Aorta (tissue), 5 donors: ENCODE measurements around the gene SLC26A11. TPM values are rescaled to one million over a fixed set of nuclear protein-coding genes. Genes with fewer than 3 reads are reported as not detected.
"Not testable (repeated sequence)": the region's sequence is repeated elsewhere in the genome, so short reads cannot be mapped to it uniquely, and the experiment has no call there.

Experiments used
- ATAC-seq: fragments of 200-7000 bp; cut with Tn5 transposase; one replicate; pipeline ENCODE4 v1.9.1; 2022; ENCODE audit warnings: moderate library complexity; ENCODE audit not compliant: low FRiP score
- DNase-seq, 2 donors: peaks; one replicate each; pipeline ENCODE4 v3.0.0-alpha.2; 2020
- H3K27ac ChIP-seq, 2 donors: one replicate each; pipeline ENCODE4 v1.5.1; 2013; ENCODE audit warnings: low read length in 2 of 2, mild to moderate bottlenecking in 2 of 2, moderate library complexity in 2 of 2, control low read depth in 1 of 2, inconsistent platforms in 1 of 2, low read depth in 1 of 2
- H3K27me3 ChIP-seq, 2 donors: one replicate each; pipeline ENCODE4 v1.6.1; 2013; ENCODE audit warnings: control low read depth in 1 of 2, low read length in 1 of 2, mild to moderate bottlenecking in 1 of 2, moderate library complexity in 1 of 2; ENCODE audit not compliant: insufficient read depth in 2 of 2, control insufficient read depth in 1 of 2
- H3K36me3 ChIP-seq, 2 donors: one replicate each; pipeline ENCODE4 v1.6.1; 2013; ENCODE audit warnings: control low read depth in 1 of 2, low read length in 1 of 2, mild to moderate bottlenecking in 1 of 2; ENCODE audit not compliant: insufficient read depth in 2 of 2, control insufficient read depth in 1 of 2
- H3K4me1 ChIP-seq, 2 donors: one replicate each; pipeline ENCODE4 v1.6.1; 2013; ENCODE audit warnings: low read length in 2 of 2, control low read depth in 1 of 2, mild to moderate bottlenecking in 1 of 2, moderate library complexity in 1 of 2; ENCODE audit not compliant: insufficient read depth in 2 of 2, control insufficient read depth in 1 of 2
- H3K4me3 ChIP-seq, 2 donors: one replicate each; pipeline ENCODE4 v1.5.1; 2013; ENCODE audit warnings: low read length in 2 of 2, control low read depth in 1 of 2, mild to moderate bottlenecking in 1 of 2
- H3K9me3 ChIP-seq: one replicate; pipeline ENCODE4 v1.6.1; 2013; ENCODE audit warnings: mild to moderate bottlenecking, low read length; ENCODE audit not compliant: control insufficient read depth
- WGBS, 2 donors: extraction: QIAGEN DNeasy Blood & Tissue Kit; methylation state at CpG; one replicate each; pipeline ENCODE4 v1.1.7; 2013; 5-methylcytosine and 5-hydroxymethylcytosine counted together
- intact Hi-C, 2 donors: fragments of 100-400 bp; cut with DNase I; formaldehyde crosslinking; loops; one replicate each; pipeline versions ENCODE4 v1.14.2 to v1.15.0; 2022
- polyA plus RNA-seq, 2 donors: library from polyadenylated mRNA; stranded (reverse); fragments of 200-250 nt; gene quantifications; one replicate each; pipeline ENCODE4 v1.2.3, GENCODE V29; 2013
- total RNA-seq, 2 donors: library from RNA; stranded (reverse); fragmentation: NEBNext Ultra II Directional; extraction: Animal tissue kit (Norgen Biotek cat#: 25700); gene quantifications; one replicate each; pipeline ENCODE4 v1.2.1, GENCODE V29; 2021
- donor health status: healthy with polysubstance abuse.
- donor health status: Bipolar disorder and iron deficiency.
- donor health status: DM: no; HTN: no; CAD: no.
- donor health status: DM: no; HTN: no; CAD: no.
- donor health status: DM: yes; HTN: yes; CAD: no.

Gene SLC26A11
- total and polyA plus RNA-seq, 4 donors = 7.3 to 34.0 (median 17.5) TPM

- Histone ChIP-seq H3K9me3 (no peaks in the 10 kb centered on the region), H3K4me1 (no peaks in the 10 kb centered on the region), H3K4me3 (no peak overlapping the region), H3K27ac (no peak overlapping the region), H3K27me3 (no peaks in the 10 kb centered on the region), H3K36me3 (peaks cover 0 to 2% of the 10 kb centered on the region in 2 donors)
- intact Hi-C loops = no loop called here
- DNase-seq (no peak), ATAC-seq (no peak)
- 81 to 84% methylated on average over 10 of the region's 10 CpGs for WGBS, 2 donors
Measured at GRCh38 chr17:80270104-80270503, 49.9 kb downstream of the SLC26A11 start.

- no peaks in the 10 kb centered on the region for H3K27me3 ChIP-seq
- peaks cover 0 to 2% of the 10 kb centered on the region in 2 donors for H3K36me3 ChIP-seq
- intact Hi-C loops = no loop called here
- H3K27ac ChIP-seq = no peak overlapping the region
- no peaks in the 10 kb centered on the region for H3K4me1 ChIP-seq
- no peaks in the 10 kb centered on the region for H3K9me3 ChIP-seq
- no peak for DNase-seq
- ATAC-seq = no peak
- no peak overlapping the region for H3K4me3 ChIP-seq
- 71 to 74% methylated on average over 4 of the region's 4 CpGs for WGBS, 2 donors
Measured at GRCh38 chr17:80270836-80271235, 50.6 kb downstream of the SLC26A11 start.

- peaks cover 0 to 2% of the 10 kb centered on the region in 2 donors for H3K36me3 ChIP-seq
- no peak for ATAC-seq
- no peaks in the 10 kb centered on the region for H3K9me3 ChIP-seq
- no peaks in the 10 kb centered on the region for H3K27me3 ChIP-seq
- H3K27ac ChIP-seq = no peak overlapping the region
- no peak overlapping the region for H3K4me3 ChIP-seq
- WGBS, 2 donors = 94% methylated on average over 10 of the region's 10 CpGs
- DNase-seq = no peak
- intact Hi-C loops = no loop called here
- H3K4me1 ChIP-seq = no peaks in the 10 kb centered on the region
Measured at GRCh38 chr17:80272366-80272765, 52.1 kb downstream of the SLC26A11 start.

GRCh38 chr17:80274331-80274730 is 54.1 kb downstream of the SLC26A11 start:
- Histone ChIP-seq H3K36me3 (peaks cover 0 to 2% of the 10 kb centered on the region in 2 donors), H3K9me3 (no peaks in the 10 kb centered on the region), H3K4me3 (no peak overlapping the region), H3K27me3 (no peaks in the 10 kb centered on the region), H3K4me1 (no peaks in the 10 kb centered on the region), H3K27ac (no peak overlapping the region)
- ATAC-seq = no peak
- WGBS, 2 donors = 82 to 84% methylated on average over 9 of the region's 9 CpGs
- intact Hi-C loops = no loop called here
- DNase-seq = no peak

GRCh38 chr17:80274871-80275449 is 54.7 kb downstream of the SLC26A11 start:
- peaks cover 0 to 2% of the 10 kb centered on the region in 2 donors for H3K36me3 ChIP-seq
- H3K4me3 ChIP-seq = no peak overlapping the region
- WGBS, 2 donors = 82 to 85% methylated on average over 4 of the region's 4 CpGs
- no peak for DNase-seq
- intact Hi-C loops = no loop called here
- no peaks in the 10 kb centered on the region for H3K27me3 ChIP-seq
- H3K4me1 ChIP-seq = no peaks in the 10 kb centered on the region
- no peak for ATAC-seq
- no peak overlapping the region for H3K27ac ChIP-seq
- H3K9me3 ChIP-seq = no peaks in the 10 kb centered on the region

GRCh38 chr17:80275857-80276256 is 55.6 kb downstream of the SLC26A11 start:
- H3K27ac ChIP-seq, intact Hi-C loops, H3K4me1 ChIP-seq: not testable (repeated sequence)

GRCh38 chr17:80277751-80278671 is 57.8 kb downstream of the SLC26A11 start:
- Histone ChIP-seq H3K9me3 (no peaks in the 10 kb centered on the region), H3K27me3 (no peaks in the 10 kb centered on the region), H3K4me3 (no peak overlapping the region), H3K36me3 (peaks cover 0 to 2% of the 10 kb centered on the region in 2 donors), H3K27ac (peak overlapping the region in 1 of 2 donors; percentile 21), H3K4me1 (no peaks in the 10 kb centered on the region)
- ATAC-seq = peak; percentile 17
- DNase-seq = peak; percentile 57 to 81
- intact Hi-C loops = no loop called here
- 62 to 63% methylated on average over 33 to 34 of the region's 34 CpGs for WGBS, 2 donors

More at GRCh38 chr17:80275857-80276256, 55.6 kb downstream of the SLC26A11 start:
- H3K9me3 ChIP-seq, H3K4me3 ChIP-seq, H3K36me3 ChIP-seq, DNase-seq, H3K27me3 ChIP-seq, ATAC-seq: not testable (repeated sequence)
- WGBS, 2 donors = 95 to 97% methylated on average over 8 of the region's 8 CpGs

- 36 to 43% methylated on average over 14 of the region's 14 CpGs for WGBS, 2 donors
- ATAC-seq = peak; percentile 86
Measured at GRCh38 chr17:80279895-80280294, 59.7 kb downstream of the SLC26A11 start.

More at GRCh38 chr17:80279895-80280294, 59.7 kb downstream of the SLC26A11 start:
- Histone ChIP-seq H3K27ac (no peak overlapping the region), H3K27me3 (no peaks in the 10 kb centered on the region), H3K4me1 (no peaks in the 10 kb centered on the region), H3K4me3 (no peak overlapping the region), H3K36me3 (peaks cover 0 to 2% of the 10 kb centered on the region in 2 donors), H3K9me3 (no peaks in the 10 kb centered on the region)
- intact Hi-C loops = no loop called here
- DNase-seq = peak; percentile 79 to 90
